Loucy (cell line): ENCODE data around the gene C6orf163.

Source experiments
- H2AFZ ChIP-seq: fragments of 200-600 bp; sonication (generic); 2 replicates; pipeline ENCODE4 v1.6.0; 2016; ENCODE audit warnings: antibody characterized with exemption, mild to moderate bottlenecking, low read length, moderate library complexity
- H3F3A ChIP-seq: fragments of 200-600 bp; 2 replicates; pipeline ENCODE4 v1.6.0; 2016; ENCODE audit warnings: antibody characterized with exemption, low read depth, mild to moderate bottlenecking
- H3K27me3 ChIP-seq: fragments of 200-600 bp; sonication (generic); 2 replicates; pipeline ENCODE4 v1.6.1; 2014; ENCODE audit warnings: low read length, mild to moderate bottlenecking; ENCODE audit not compliant: insufficient read depth, poor library complexity, severe bottlenecking
- H3K36me3 ChIP-seq: fragments of 200-600 bp; sonication (generic); 2 replicates; pipeline ENCODE4 v1.6.1; 2016; ENCODE audit warnings: low read length; ENCODE audit not compliant: insufficient read depth
- H3K4me1 ChIP-seq: fragments of 200-600 bp; sonication (generic); 2 replicates; pipeline ENCODE4 v1.5.1; 2014; ENCODE audit warnings: low read length, mild to moderate bottlenecking; ENCODE audit not compliant: insufficient read depth, poor library complexity, severe bottlenecking
- H3K4me2 ChIP-seq: fragments of 200-600 bp; sonication (generic); 2 replicates; pipeline ENCODE4 v1.6.0; 2014; ENCODE audit warnings: antibody characterized with exemption, low read length, low read depth, mild to moderate bottlenecking; ENCODE audit not compliant: poor library complexity, severe bottlenecking
- H3K4me3 ChIP-seq: fragments of 200-600 bp; sonication (generic); 2 replicates; pipeline ENCODE4 v1.5.1; 2014; ENCODE audit warnings: low read length, mild to moderate bottlenecking, mixed read lengths; ENCODE audit not compliant: poor library complexity, severe bottlenecking
- H3K79me2 ChIP-seq: fragments of 200-600 bp; sonication (generic); 2 replicates; pipeline ENCODE4 v1.6.1; 2014; ENCODE audit warnings: low read length; ENCODE audit not compliant: insufficient read depth
- H3K9ac ChIP-seq: fragments of 200-600 bp; sonication (generic); 2 replicates; pipeline ENCODE4 v1.6.0; 2014; ENCODE audit warnings: mild to moderate bottlenecking, low read depth, low read length, moderate library complexity; ENCODE audit not compliant: poor library complexity, severe bottlenecking
- H3K9me2 ChIP-seq: fragments of 200-600 bp; sonication (generic); replicated peaks from 2 replicates; pipeline ENCODE4 v1.6.1; 2016; ENCODE audit warnings: low read depth, low read length, mixed read lengths
- H3K9me3 ChIP-seq: fragments of 200-600 bp; sonication (generic); 2 replicates; pipeline ENCODE4 v1.6.1; 2014; ENCODE audit warnings: mild to moderate bottlenecking, antibody characterized with exemption, low read length, low read depth; ENCODE audit not compliant: insufficient read depth
- H4K20me1 ChIP-seq: fragments of 200-600 bp; sonication (generic); 2 replicates; pipeline ENCODE4 v1.6.0; 2014; ENCODE audit warnings: antibody characterized with exemption, low read length, mild to moderate bottlenecking; ENCODE audit not compliant: insufficient read depth, poor library complexity, severe bottlenecking
- EZH2phosphoT487 ChIP-seq: fragments of 200-600 bp; IDR thresholded peaks from 2 replicates; pipeline ENCODE4 v1.6.1; 2018; ENCODE audit warnings: antibody characterized with exemption, mild to moderate bottlenecking, moderate library complexity, borderline replicate concordance
- TF ChIP-seq, protein P1 (sequence below): fragments of 200-600 bp; sonication (generic); conservative IDR thresholded peaks from 2 replicates; pipeline ENCODE4 v1.5.1; 2014; ENCODE audit warnings: mild to moderate bottlenecking, antibody characterized with exemption, low read length

The C6orf163 gene

DNA sequence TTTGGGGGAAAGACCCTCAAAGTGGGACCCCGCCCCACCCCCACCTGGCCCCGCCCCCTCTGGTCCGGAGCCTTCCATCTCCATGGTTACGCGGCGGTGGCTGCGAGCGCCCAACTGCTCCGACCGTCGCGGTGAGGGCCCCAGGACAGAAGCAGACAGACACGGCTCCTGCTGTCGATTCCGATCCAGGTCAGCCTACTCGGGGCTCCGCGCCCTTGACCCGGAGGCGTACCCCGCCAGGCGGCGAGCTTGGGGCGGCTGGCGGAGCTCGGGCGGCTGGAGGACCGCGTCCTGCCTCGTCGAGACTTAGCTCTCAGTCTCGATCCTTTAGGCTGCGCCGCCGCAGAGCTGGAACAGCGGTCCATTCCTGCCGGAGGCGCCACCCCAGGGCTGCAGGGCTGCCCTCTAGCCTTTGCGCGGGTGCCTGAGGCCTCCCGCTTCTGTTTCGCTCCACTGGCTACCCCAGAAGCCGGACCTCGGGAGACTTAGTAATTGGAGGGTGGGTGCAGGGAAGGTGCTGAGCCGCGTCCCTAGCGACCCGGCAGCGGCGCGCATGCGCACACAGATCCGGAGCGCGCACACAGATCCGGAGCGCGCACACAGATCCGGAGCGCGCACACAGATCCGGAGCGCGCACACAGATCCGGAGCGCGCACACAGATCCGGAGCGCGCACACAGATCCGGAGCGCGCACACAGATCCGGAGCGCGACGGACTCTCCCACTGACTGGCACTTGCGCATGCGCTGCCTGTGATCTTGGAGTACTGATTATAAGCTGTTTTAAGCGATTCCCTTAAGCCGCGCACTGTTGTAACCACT, 63.5 kb downstream of the C6orf163 start, which contains the start of gene CFAP206:
Gene CFAP206, plus strand, starts transcription at position 72 of the 820 bp plus-strand sequence. CDS start 1,868 bp downstream, outside the sequence.
- H3K79me2 ChIP-seq: no peaks in the 10 kb centered on the region
- H2AFZ ChIP-seq: peak within 1 kb of the TSS; percentile 90
- no peaks in the 10 kb centered on the region; the same call in 1 of the 2 replicates for H3F3A ChIP-seq
- no peaks in the 10 kb centered on the region for H3K36me3 ChIP-seq
- no peaks in the 10 kb centered on the region for H4K20me1 ChIP-seq
- H3K9ac ChIP-seq: peak within 1 kb of the TSS; percentile 38
- no peak for TF ChIP-seq EZH2phosphoT487
- TF ChIP-seq, protein P1, sequence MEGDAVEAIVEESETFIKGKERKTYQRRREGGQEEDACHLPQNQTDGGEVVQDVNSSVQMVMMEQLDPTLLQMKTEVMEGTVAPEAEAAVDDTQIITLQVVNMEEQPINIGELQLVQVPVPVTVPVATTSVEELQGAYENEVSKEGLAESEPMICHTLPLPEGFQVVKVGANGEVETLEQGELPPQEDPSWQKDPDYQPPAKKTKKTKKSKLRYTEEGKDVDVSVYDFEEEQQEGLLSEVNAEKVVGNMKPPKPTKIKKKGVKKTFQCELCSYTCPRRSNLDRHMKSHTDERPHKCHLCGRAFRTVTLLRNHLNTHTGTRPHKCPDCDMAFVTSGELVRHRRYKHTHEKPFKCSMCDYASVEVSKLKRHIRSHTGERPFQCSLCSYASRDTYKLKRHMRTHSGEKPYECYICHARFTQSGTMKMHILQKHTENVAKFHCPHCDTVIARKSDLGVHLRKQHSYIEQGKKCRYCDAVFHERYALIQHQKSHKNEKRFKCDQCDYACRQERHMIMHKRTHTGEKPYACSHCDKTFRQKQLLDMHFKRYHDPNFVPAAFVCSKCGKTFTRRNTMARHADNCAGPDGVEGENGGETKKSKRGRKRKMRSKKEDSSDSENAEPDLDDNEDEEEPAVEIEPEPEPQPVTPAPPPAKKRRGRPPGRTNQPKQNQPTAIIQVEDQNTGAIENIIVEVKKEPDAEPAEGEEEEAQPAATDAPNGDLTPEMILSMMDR: peak; percentile 31; the same call in 1 of the 2 replicates
- H3K4me3 ChIP-seq: peak within 1 kb of the TSS; percentile 76
- no peaks in the 10 kb centered on the region for H3K9me2 ChIP-seq
- no peaks in the 10 kb centered on the region for H3K9me3 ChIP-seq
- peak within 1 kb of the TSS; percentile 87 for H3K4me2 ChIP-seq
- no peaks in the 10 kb centered on the region for H3K27me3 ChIP-seq
- peaks cover 6% of the 10 kb centered on the region for H3K4me1 ChIP-seq

DNA sequence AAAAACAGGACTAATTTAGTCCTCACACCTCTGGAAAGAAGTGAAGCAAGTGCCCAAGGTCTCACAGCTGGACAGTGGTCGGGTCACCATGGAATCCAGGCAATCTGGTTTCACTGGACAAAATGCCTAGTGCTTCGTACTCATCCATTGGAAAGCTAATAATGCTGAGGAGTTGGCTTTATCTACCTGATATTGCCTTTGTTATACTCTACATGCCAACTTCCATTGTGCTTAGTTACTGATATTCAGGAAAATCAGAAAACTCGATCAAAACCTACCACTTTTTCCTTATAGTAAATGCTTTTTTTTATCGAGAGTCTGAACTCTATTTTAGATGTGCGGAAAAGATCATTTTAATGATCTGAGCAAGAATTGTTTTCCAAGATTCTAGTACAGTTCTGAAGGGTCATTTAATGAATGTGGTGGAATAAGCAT, 64.1 kb downstream of the C6orf163 start:
- Histone ChIP-seq H2AFZ (peak overlapping the region; percentile 90), H3K9me3 (no peaks in the 10 kb centered on the region), H3K4me1 (peaks cover 6% of the 10 kb centered on the region), H3K4me2 (peak overlapping the region; percentile 87), H3K9me2 (no peaks in the 10 kb centered on the region), H3K79me2 (no peaks in the 10 kb centered on the region), H3K9ac (peak overlapping the region; percentile 38), H3K27me3 (no peaks in the 10 kb centered on the region), H4K20me1 (no peaks in the 10 kb centered on the region), H3K36me3 (no peaks in the 10 kb centered on the region), H3K4me3 (peak overlapping the region; percentile 76), H3F3A (no peaks in the 10 kb centered on the region; the same call in 1 of the 2 replicates)
- TF ChIP-seq EZH2phosphoT487: no peak
- TF ChIP-seq, protein P1: no peak
